CD4-positive, alpha-beta T cell treated with Interleukin-4 for 1 hour (primary cell): Measurements from ENCODE around the gene ITGA7.

Source experiments
- DNase-seq, 2 donors: peaks; one replicate each; pipeline ENCODE4 v3.0.0-alpha.2; 2020 to 2022

The ITGA7 gene

DNA sequence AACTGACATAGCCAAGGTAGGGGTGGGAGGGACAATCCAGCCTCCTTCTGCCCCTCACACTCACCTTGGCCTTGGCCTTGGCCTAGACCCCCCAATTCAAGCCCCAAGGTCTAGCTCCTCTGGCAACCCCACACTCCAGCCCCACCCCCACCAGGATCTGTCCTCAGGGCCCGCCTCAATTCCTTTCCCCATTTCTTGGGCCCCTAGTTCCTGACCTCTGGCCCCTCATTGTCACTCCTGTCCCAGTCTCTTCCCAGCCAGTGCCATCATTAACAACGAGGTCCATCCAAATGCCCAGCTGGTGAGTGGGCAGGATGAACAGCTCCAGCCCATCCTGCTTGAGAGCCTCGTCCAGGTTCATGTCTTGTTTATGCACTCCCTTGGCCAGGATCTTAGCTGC lies 28.4 kb upstream of the ITGA7 start:
- DNase-seq, result no peak

DNA sequence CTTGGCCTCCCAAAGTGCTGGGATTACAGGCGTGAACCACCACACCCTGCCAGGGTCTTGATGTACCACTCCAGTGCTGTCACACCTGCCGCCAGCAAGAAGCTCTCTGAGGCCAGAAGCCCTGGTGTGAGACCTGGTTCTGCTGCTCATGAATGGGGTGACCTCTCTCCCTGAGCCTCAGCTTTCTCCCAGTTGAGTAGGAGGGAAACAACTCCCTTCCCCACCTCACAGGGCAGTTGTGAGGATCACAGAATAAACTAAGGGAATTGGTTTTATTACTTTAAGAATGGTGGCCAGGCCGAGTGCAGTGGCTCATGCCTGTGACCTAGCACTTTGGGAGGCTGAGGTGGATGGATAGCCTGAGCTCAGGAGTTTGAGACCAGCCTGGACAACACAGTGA lies 26.9 kb upstream of the ITGA7 start:
- no peak for DNase-seq

GRCh38 chr12:55733858-55734257 lies 26.2 kb upstream of the ITGA7 start:
- DNase-seq, result no peak

- DNase-seq, result no peak
Measured at GRCh38 chr12:55733021-55733555, 25.4 kb upstream of the ITGA7 start.

- DNase-seq, result no peak
Measured at GRCh38 chr12:55732288-55732687, 24.6 kb upstream of the ITGA7 start.

- peak; percentile 37 to 40 for DNase-seq
Measured at GRCh38 chr12:55729819-55730818, 22.4 kb upstream of the ITGA7 start.

DNA sequence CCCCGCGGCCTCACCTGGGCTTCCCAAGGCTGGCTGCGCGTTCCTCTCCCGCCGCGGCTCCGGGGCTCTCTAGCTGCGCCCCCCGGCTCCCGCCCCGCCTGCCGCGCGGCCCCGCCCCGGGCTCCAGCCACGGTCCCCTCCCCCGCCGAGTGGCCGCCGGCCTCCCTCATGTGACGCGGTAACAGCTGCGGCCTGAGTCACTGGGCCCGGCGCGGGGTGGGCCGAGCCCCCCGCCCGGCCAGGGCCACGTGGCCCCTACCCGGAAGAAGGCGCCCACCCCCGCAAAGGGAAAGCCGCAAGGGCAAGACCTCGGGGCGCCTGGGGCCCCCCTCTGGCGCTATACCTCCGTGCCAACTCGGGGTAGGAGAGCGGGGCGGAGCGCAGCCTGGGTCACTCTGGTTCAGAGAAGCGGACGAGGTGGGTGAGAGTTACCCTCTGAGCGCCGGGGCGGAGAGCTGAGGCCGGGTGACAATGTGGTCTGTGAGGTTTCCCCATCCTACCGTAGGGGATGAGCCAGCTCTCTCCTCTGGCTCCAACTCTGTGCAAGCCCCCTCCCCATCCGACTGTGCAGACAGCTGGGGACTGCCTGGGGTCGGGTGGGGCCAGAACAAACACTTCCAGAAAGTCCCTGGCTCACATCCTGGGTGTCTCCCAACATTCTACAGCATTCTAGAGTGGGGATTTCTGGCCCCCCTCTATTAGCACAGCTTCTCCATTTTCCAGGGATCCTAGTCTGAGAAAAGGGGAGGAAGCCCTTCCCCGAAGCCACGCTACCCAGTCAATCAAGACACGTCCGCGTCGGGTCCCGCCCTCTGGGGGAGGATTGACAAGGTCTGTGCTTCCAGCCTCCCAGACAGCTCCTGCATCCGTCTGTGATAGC lies 21.5 kb upstream of the ITGA7 start, which contains the start of gene CD63:
TSS of gene CD63 (minus strand) at position 71 of the 880 bp plus-strand sequence. CDS start 668 bp downstream, outside the sequence.
- peak; percentile 59 to 63 for DNase-seq

DNA sequence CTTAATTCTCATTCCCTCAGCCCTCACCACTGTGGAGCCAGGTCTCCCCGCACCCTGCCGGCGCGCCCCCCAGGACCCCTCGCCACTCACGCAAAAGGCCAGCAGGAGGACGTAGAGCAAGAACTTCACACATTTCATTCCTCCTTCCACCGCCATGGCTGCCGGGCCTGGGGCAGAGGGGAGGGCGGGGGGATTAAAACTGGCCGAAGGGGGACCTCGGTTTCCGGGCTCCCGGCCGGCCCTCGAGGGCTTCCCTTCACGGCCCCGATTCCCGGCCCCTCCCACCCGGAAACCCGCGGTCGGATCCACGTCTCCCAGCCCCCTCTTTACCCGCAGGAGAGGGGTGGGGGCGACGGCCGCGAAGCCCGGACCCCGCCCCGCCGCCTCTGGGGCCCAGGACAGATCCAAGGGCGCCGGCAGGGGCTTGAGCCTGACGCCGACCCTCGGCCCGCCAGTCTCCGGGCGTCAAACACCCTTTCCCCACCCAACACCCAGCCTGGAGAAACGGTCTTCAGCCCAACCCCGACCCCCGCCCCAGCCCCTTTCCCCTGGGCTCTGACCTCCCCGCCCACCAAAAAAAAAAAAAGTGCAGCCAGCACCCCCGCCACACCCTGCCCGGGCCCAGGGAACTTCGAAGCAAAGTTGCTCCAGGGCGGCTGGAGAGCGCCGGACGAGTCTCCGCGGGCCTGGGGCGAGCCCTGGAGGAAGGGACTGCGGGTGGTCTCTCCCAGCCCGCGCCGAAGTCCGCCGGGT lies 20.7 kb upstream of the ITGA7 start:
- DNase-seq, result peak in 1 of 2 donors; percentile 38

DNA sequence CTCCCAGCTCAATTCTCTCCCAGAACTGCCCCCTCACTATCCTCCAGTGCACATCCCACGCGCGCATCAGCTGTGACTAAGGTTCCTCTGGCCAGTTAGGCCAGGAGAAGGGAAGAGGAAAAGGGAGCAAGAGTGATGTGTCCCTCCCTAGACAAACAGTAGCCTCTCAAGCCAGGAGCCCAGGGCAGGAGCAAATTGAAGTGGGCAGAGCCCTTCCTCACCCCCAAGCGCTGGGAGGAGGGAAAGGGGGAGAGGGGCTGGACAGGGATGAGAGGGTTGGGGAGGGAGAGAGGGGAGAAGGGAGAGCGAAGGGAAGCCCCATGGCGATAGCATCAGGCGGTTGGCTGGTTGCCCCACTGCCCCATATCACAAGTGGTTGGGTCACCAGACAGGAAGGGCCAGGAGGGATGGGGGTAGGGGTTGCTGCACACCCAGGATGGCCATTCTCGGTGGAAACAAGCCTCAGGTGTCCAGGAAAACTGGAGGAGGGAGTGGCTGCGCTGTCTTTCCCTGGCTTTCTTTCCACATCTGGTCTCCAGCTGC lies 20.0 kb upstream of the ITGA7 start:
- DNase-seq, result no peak

GRCh38 chr12:55726971-55727370 lies 19.3 kb upstream of the ITGA7 start:
- no peak for DNase-seq

GRCh38 chr12:55725556-55725955 lies 17.9 kb upstream of the ITGA7 start:
- DNase-seq, result no peak

- no peak for DNase-seq
Measured at GRCh38 chr12:55724940-55725309, 17.2 kb upstream of the ITGA7 start.

DNA sequence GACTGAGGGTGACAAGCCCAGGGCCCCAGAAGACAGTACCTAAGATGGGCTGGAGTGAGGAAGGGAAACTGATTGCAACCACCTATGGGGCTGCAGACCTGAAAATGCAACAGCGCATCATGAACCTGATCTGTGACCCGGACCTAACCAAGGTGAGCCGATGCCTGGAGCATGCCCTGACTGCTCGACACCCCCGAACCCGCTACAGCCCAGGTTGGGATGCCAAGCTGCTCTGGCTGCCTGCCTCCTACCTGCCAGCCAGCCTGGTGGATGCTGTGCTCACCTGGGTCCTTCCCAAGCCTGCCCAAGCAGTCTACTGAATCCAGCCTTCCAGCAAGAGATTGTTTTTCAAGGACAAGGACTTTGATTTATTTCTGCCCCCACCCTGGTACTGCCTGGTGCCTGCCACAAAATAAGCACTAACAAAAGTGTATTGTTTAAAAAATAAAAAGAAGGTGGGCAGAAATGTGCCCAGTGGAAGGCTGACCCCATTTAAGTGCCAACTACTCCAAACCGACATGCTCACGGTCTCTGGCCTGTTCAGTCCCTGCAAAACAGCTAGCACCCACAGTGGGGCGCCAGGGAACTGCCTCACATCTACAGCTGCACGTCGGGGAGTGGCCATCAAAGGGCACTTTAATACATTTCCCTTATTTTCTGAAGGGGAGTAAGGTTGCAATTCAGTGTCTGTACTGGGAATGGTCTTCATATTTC lies 16.7 kb upstream of the ITGA7 start:
- DNase-seq, result peak; percentile 73 to 75

GRCh38 chr12:55723516-55724225 lies 16.0 kb upstream of the ITGA7 start:
- no peak for DNase-seq

DNA sequence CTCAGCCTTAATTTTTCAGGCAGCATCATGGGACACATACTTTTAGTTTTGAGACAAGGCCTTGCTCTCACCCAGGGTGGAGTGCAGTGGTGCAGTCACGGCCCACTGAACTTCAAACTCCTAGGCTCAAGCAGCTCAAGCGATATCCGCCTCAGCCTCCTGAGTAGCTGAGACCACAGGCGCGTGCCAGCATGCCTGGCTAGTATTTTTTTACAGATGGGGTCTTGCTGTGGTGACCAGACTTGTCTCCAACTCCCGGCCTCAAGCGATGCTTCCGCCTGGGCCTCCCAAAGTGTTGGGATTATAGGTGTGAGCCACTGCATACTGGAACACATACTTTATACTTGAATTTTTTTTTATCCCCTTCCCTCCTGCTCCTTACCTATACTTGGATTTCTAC lies 15.2 kb upstream of the ITGA7 start:
- DNase-seq, result no peak

DNA sequence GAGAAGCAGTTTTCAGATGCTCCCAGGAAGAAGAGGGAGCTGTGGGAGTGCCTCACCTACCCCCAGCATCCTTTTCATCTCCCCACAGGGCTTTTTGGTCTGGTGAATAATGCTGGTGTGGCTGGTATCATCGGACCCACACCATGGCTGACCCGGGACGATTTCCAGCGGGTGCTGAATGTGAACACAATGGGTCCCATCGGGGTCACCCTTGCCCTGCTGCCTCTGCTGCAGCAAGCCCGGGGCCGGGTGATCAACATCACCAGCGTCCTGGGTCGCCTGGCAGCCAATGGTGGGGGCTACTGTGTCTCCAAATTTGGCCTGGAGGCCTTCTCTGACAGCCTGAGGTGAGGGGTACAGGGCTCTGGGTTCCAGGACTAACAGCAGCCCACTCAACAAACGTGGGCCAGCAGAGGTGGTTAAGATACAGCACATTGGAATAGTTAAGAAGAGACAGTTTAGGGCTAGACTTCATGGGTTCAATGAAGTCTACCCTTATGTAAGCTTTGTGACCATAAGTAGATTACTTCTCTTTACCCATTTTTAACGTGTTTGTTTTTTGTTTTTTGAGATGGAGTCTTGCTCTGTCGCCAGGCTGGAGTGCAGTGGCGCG lies 14.0 kb upstream of the ITGA7 start:
- no peak for DNase-seq

DNA sequence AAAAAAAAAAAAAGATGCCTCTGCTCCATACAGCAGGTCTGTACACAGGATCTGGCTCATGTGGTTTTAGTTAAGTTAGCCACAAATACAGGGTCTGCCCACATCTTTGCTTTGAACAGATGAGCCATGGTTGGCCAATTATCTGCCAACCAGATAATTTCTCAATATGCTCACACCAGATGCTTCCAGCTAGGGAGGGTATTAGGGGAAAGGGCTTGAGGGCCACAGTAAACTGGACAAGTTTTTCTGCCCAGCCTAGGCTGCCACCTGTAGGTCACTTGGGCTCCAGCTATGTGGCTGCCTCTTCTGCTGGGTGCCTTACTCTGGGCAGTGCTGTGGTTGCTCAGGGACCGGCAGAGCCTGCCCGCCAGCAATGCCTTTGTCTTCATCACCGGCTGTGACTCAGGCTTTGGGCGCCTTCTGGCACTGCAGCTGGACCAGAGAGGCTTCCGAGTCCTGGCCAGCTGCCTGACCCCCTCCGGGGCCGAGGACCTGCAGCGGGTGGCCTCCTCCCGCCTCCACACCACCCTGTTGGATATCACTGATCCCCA lies 13.3 kb upstream of the ITGA7 start:
- peak; percentile 26 to 31 for DNase-seq

DNA sequence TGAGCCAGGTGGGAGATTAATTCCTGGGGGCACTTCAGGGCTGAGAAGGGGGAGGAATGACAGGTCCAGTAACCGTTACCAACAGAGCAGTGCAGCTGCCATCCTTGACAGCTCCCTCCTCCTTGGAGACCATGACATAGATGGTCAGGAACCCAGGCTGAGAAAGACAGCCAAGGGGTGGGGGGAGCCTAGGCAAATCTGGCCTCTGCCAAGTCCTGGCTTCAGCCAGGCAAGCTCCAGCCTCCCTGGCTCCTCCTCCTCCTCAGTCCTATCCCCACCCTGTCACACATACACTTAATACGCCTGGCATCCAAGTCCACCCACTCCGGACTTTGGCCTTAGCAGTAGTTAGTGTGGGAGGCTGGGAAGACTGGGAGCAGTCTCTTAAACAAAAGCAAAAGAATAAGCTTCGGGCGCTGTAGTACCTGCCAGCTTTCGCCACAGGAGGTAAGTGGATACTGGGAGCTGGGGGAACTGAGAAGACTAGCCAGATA lies 12.4 kb upstream of the ITGA7 start, which contains the start of gene RDH5:
TSS of gene RDH5 (plus strand) at position 323 of the 494 bp plus-strand sequence. CDS start 792 bp downstream, outside the sequence.
- DNase-seq, result no peak

- DNase-seq, result no peak
Measured at GRCh38 chr12:55719371-55719770, 11.7 kb upstream of the ITGA7 start.
